GM18526 (cell line): ENCODE measurements around the gene ATP2C2.

Experiments used
- POLR2A ChIP-seq: IDR thresholded peaks from 3 replicates; pipeline ENCODE4 v1.6.1; 2011; ENCODE audit not compliant: insufficient read length; ENCODE audit errors: extremely low read depth

ATP2C2 gene

GRCh38 chr16:84368308-84368996 lies at the start of gene ATP2C2:
Gene ATP2C2 (plus strand): TSS chr16:84368538. CDS start chr16:84368616, 78 bp downstream.
- no peak for TF ChIP-seq POLR2A

GRCh38 chr16:84319146-84319760 lies 49.1 kb upstream of the ATP2C2 start:
- no peak for TF ChIP-seq POLR2A

GRCh38 chr16:84320511-84320910 lies 47.8 kb upstream of the ATP2C2 start:
- TF ChIP-seq POLR2A = no peak

GRCh38 chr16:84321932-84322331 lies 46.4 kb upstream of the ATP2C2 start:
- no peak for TF ChIP-seq POLR2A

- no peak for TF ChIP-seq POLR2A
Measured at GRCh38 chr16:84322749-84323148, 45.6 kb upstream of the ATP2C2 start.

GRCh38 chr16:84323606-84324005 lies 44.7 kb upstream of the ATP2C2 start:
- TF ChIP-seq POLR2A = no peak

GRCh38 chr16:84324434-84325262 lies 43.7 kb upstream of the ATP2C2 start:
- TF ChIP-seq POLR2A = no peak

- no peak for TF ChIP-seq POLR2A
Measured at GRCh38 chr16:84326545-84326944, 41.8 kb upstream of the ATP2C2 start.

- TF ChIP-seq POLR2A = no peak
Measured at GRCh38 chr16:84327926-84328505, 40.3 kb upstream of the ATP2C2 start.

- TF ChIP-seq POLR2A = no peak
Measured at GRCh38 chr16:84329016-84329415, 39.3 kb upstream of the ATP2C2 start.

- TF ChIP-seq POLR2A = no peak
Measured at GRCh38 chr16:84329843-84330684, 38.3 kb upstream of the ATP2C2 start.

GRCh38 chr16:84330685-84331050 lies 37.7 kb upstream of the ATP2C2 start:
- TF ChIP-seq POLR2A = no peak

GRCh38 chr16:84331998-84332780 lies 36.1 kb upstream of the ATP2C2 start:
- TF ChIP-seq POLR2A = no peak
